SJCRH30 (cell line): Measurements from ENCODE around the gene TESMIN. TPM values are rescaled to one million over a fixed set of nuclear protein-coding genes. Genes with fewer than 3 reads are reported as not detected.

Experiments
- DNase-seq, 2 experiments: peaks; one replicate each; pipeline ENCODE4 v3.0.0-alpha.2; 2015 to 2020
- H3K27ac ChIP-seq: fragments of 250-450 bp; sonication (Bioruptor Pico); 2 replicates; pipeline ENCODE4 v1.5.1; 2020; ENCODE audit warnings: mild to moderate bottlenecking, moderate library complexity
- H3K27me3 ChIP-seq: fragments of 250-450 bp; sonication (Bioruptor Pico); 2 replicates; pipeline ENCODE4 v1.5.1; 2020; ENCODE audit warnings: mild to moderate bottlenecking, moderate library complexity
- H3K36me3 ChIP-seq: fragments of 250-450 bp; sonication (Bioruptor Pico); 2 replicates; pipeline ENCODE4 v1.5.1; 2020; ENCODE audit warnings: mild to moderate bottlenecking, moderate library complexity
- H3K4me1 ChIP-seq: fragments of 250-450 bp; sonication (Bioruptor Pico); 2 replicates; pipeline ENCODE4 v1.5.1; 2020; ENCODE audit warnings: mild to moderate bottlenecking, moderate library complexity
- H3K4me3 ChIP-seq: fragments of 250-450 bp; sonication (Bioruptor Pico); 2 replicates; pipeline ENCODE4 v1.5.1; 2020; ENCODE audit warnings: mild to moderate bottlenecking, moderate library complexity
- H3K9me3 ChIP-seq: fragments of 250-450 bp; sonication (Bioruptor Pico); replicated peaks from 2 replicates; pipeline ENCODE4 v1.5.1; 2020; ENCODE audit warnings: mild to moderate bottlenecking, moderate library complexity
- total RNA-seq: library from RNA; depleted of rRNA; stranded (reverse); fragments of >200 nt; shearing (Covaris generic); gene quantifications from 2 replicates; pipeline ENCODE4 v1.2.3, GENCODE V29; 2014; rRNA removed

TESMIN gene
- total RNA-seq = not detected in 2 replicates

- DNase-seq = no peak
- no peak within 1 kb of the TSS for H3K4me3 ChIP-seq
- no peak within 1 kb of the TSS for H3K27ac ChIP-seq
- no peaks in the 10 kb centered on the region for H3K36me3 ChIP-seq
- no peaks in the 10 kb centered on the region for H3K4me1 ChIP-seq
- H3K9me3 ChIP-seq = no peaks in the 10 kb centered on the region
- H3K27me3 ChIP-seq = no peaks in the 10 kb centered on the region
Measured at GRCh38 chr11:68751331-68751856, at the start of gene TESMIN. TSS of gene TESMIN (minus strand) at chr11:68751520. CDS start at chr11:68750660, 860 bp downstream.

- no peaks in the 10 kb centered on the region for H3K9me3 ChIP-seq
- no peaks in the 10 kb centered on the region for H3K4me1 ChIP-seq
- H3K36me3 ChIP-seq = no peaks in the 10 kb centered on the region
- H3K4me3 ChIP-seq = no peak overlapping the region
- H3K27me3 ChIP-seq = no peaks in the 10 kb centered on the region
- peak; percentile 37 to 65 for DNase-seq
- H3K27ac ChIP-seq = no peak overlapping the region
Measured at GRCh38 chr11:68798221-68798813, 47.0 kb upstream of the TESMIN start.

GRCh38 chr11:68796801-68797200, 45.5 kb upstream of the TESMIN start:
- Histone ChIP-seq H3K27ac (no peak overlapping the region), H3K4me3 (no peak overlapping the region), H3K36me3 (no peaks in the 10 kb centered on the region), H3K9me3 (no peaks in the 10 kb centered on the region), H3K4me1 (no peaks in the 10 kb centered on the region), H3K27me3 (no peaks in the 10 kb centered on the region)
- no peak for DNase-seq

GRCh38 chr11:68792400-68792966, 41.2 kb upstream of the TESMIN start:
- no peaks in the 10 kb centered on the region for H3K4me1 ChIP-seq
- no peaks in the 10 kb centered on the region for H3K27me3 ChIP-seq
- H3K9me3 ChIP-seq = no peaks in the 10 kb centered on the region
- no peaks in the 10 kb centered on the region for H3K36me3 ChIP-seq
- no peak overlapping the region for H3K27ac ChIP-seq
- DNase-seq = no peak
- no peak overlapping the region for H3K4me3 ChIP-seq

- Histone ChIP-seq H3K27me3 (no peaks in the 10 kb centered on the region), H3K4me3 (no peak overlapping the region), H3K27ac (no peak overlapping the region), H3K36me3 (no peaks in the 10 kb centered on the region), H3K4me1 (no peaks in the 10 kb centered on the region), H3K9me3 (no peaks in the 10 kb centered on the region)
- DNase-seq = no peak
Measured at GRCh38 chr11:68784653-68785052, 33.3 kb upstream of the TESMIN start.

GRCh38 chr11:68783216-68783821, 32.0 kb upstream of the TESMIN start:
- Histone ChIP-seq H3K4me3 (no peak overlapping the region), H3K9me3 (no peaks in the 10 kb centered on the region), H3K36me3 (no peaks in the 10 kb centered on the region), H3K27me3 (no peaks in the 10 kb centered on the region), H3K27ac (no peak overlapping the region), H3K4me1 (no peaks in the 10 kb centered on the region)
- DNase-seq = no peak

- Histone ChIP-seq H3K27me3 (no peaks in the 10 kb centered on the region), H3K4me3 (no peak overlapping the region), H3K27ac (no peak overlapping the region), H3K9me3 (no peaks in the 10 kb centered on the region), H3K36me3 (no peaks in the 10 kb centered on the region), H3K4me1 (no peaks in the 10 kb centered on the region)
- no peak for DNase-seq
Measured at GRCh38 chr11:68782711-68783110, 31.4 kb upstream of the TESMIN start.

GRCh38 chr11:68780829-68781228, 29.5 kb upstream of the TESMIN start:
- peak in 1 of 2 experiments; percentile 18 for DNase-seq
- no peak overlapping the region for H3K27ac ChIP-seq
- H3K4me1 ChIP-seq = no peaks in the 10 kb centered on the region
- H3K27me3 ChIP-seq = no peaks in the 10 kb centered on the region
- H3K9me3 ChIP-seq = no peaks in the 10 kb centered on the region
- no peaks in the 10 kb centered on the region for H3K36me3 ChIP-seq
- no peak overlapping the region for H3K4me3 ChIP-seq

GRCh38 chr11:68778205-68778604, 26.9 kb upstream of the TESMIN start:
- no peaks in the 10 kb centered on the region for H3K9me3 ChIP-seq
- no peaks in the 10 kb centered on the region for H3K36me3 ChIP-seq
- no peaks in the 10 kb centered on the region for H3K27me3 ChIP-seq
- H3K27ac ChIP-seq = no peak overlapping the region
- H3K4me3 ChIP-seq = no peak overlapping the region
- no peak for DNase-seq
- H3K4me1 ChIP-seq = no peaks in the 10 kb centered on the region

- Histone ChIP-seq H3K9me3 (no peaks in the 10 kb centered on the region), H3K4me1 (no peaks in the 10 kb centered on the region), H3K36me3 (no peaks in the 10 kb centered on the region), H3K27me3 (no peaks in the 10 kb centered on the region), H3K27ac (no peak overlapping the region), H3K4me3 (no peak overlapping the region)
- no peak for DNase-seq
Measured at GRCh38 chr11:68776442-68777235, 25.3 kb upstream of the TESMIN start.

- no peaks in the 10 kb centered on the region for H3K27me3 ChIP-seq
- H3K36me3 ChIP-seq = no peaks in the 10 kb centered on the region
- H3K4me3 ChIP-seq = no peak overlapping the region
- H3K27ac ChIP-seq = no peak overlapping the region
- H3K9me3 ChIP-seq = no peaks in the 10 kb centered on the region
- DNase-seq = no peak
- H3K4me1 ChIP-seq = no peaks in the 10 kb centered on the region
Measured at GRCh38 chr11:68775951-68776388, 24.6 kb upstream of the TESMIN start.

- DNase-seq = no peak
- H3K4me3 ChIP-seq = no peak overlapping the region
- H3K27me3 ChIP-seq = no peaks in the 10 kb centered on the region
- H3K9me3 ChIP-seq = no peaks in the 10 kb centered on the region
- H3K27ac ChIP-seq = no peak overlapping the region
- no peaks in the 10 kb centered on the region for H3K36me3 ChIP-seq
- no peaks in the 10 kb centered on the region for H3K4me1 ChIP-seq
Measured at GRCh38 chr11:68774194-68774585, 22.9 kb upstream of the TESMIN start.

GRCh38 chr11:68773521-68774193, 22.3 kb upstream of the TESMIN start:
- no peaks in the 10 kb centered on the region for H3K27me3 ChIP-seq
- no peaks in the 10 kb centered on the region for H3K36me3 ChIP-seq
- H3K27ac ChIP-seq = no peak overlapping the region
- DNase-seq = peak; percentile 51 to 71
- no peak overlapping the region for H3K4me3 ChIP-seq
- H3K9me3 ChIP-seq = no peaks in the 10 kb centered on the region
- H3K4me1 ChIP-seq = no peaks in the 10 kb centered on the region

GRCh38 chr11:68772936-68773335, 21.6 kb upstream of the TESMIN start:
- Histone ChIP-seq H3K36me3 (no peaks in the 10 kb centered on the region), H3K9me3 (no peaks in the 10 kb centered on the region), H3K4me3 (no peak overlapping the region), H3K27me3 (no peaks in the 10 kb centered on the region), H3K4me1 (no peaks in the 10 kb centered on the region), H3K27ac (no peak overlapping the region)
- DNase-seq = no peak
